ENCODE measurements around the gene LRRC4C.

LRRC4C gene

DNA sequence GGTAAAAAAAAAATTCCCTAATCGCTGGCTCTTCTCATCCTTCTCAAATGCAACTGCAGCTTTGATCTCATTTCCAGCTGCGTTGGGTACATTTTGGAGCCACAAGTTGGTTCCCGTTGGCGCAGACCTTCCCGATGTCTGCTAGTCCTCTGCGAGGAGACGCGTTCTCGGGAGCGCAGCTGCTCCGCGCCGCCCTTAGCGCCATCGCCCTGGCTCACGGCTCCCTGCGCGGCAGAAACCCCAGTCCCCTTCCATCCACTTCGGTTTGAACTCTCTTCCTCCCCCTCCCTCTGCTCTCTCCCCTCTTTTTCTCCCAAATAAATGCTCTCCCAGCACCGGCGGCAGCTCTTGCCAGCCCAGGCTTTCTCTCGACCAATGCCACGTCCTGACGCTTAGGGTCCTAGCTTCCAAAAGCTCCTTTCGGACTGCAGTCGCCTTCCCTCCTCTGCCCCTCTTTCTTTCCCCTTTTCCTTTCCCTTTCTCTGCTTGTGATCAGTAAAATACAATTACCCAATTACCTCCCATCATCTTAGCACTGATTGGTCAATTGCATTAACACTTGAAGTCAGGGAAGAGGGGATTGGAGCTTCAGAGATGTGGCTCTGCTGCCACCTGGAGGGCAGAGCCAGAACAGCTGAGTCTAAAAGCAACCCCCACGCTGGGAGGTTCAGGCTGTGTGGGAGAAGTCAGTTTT, 1165.7 kb downstream of the LRRC4C start:
- peaks cover 4% of the 10 kb centered on the region for H3K4me1 ChIP-seq (ENCODE audit: control insufficient read depth, insufficient read depth, low read length)
- H3K4me2 ChIP-seq (ENCODE audit: low read length): peak overlapping the region; percentile 84
- H3K36me3 ChIP-seq (ENCODE audit: insufficient read depth, low read length): no peaks in the 10 kb centered on the region
- no peaks in the 10 kb centered on the region for H3K9me3 ChIP-seq (replicated peaks; ENCODE audit: low read length)
- peak overlapping the region; percentile 55 for H3K4me3 ChIP-seq (ENCODE audit: low read length)
- no peaks in the 10 kb centered on the region for H3K27me3 ChIP-seq (ENCODE audit: control insufficient read depth, insufficient read depth, low read length)
- no peak overlapping the region for H3K9ac ChIP-seq (ENCODE audit: low read depth, low read length)

DNA sequence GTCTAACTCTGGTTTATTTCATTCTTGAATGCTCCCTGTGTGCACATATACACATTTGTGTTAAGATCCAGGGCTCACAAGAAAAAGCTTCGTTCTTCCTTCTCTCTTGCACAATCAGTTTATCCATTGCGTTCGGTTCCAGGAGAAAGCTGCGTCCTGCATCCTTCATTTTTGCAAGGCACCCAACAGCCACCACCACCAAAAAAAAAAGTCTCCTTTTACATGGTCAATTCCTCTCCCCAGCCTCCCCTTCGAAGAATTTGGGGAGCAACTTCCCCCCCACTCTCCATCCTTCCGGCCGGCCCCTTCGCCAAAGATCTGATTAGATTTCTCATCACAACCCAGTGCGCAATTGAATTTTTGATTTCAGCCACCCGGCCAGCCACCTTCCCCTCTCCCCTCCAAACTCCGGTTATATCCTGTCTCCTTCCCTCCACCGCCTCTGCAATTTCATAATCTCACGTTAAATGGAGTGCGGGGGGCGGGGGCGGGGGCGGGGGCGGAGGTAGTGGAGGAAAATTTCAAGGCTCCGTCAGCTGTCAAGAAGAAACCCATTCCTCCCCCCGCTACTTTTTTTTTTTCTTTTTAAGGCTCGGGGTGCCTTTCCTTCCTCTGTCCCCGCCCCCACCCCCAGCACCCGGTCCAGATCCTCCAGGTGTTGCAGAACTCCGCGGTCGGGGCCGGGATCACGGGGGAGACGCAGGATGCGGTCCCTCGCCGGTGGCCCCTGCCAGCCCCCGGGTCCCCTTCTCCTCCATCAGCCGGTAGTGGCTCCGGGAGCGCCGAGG, 1166.5 kb downstream of the LRRC4C start:
- H3K9me3 ChIP-seq (replicated peaks; ENCODE audit: low read length): no peaks in the 10 kb centered on the region
- peak overlapping the region; percentile 55 for H3K4me3 ChIP-seq (ENCODE audit: low read length)
- H3K4me1 ChIP-seq (ENCODE audit: control insufficient read depth, insufficient read depth, low read length): peaks cover 4% of the 10 kb centered on the region
- H3K4me2 ChIP-seq (ENCODE audit: low read length): peak overlapping the region; percentile 84
- no peak overlapping the region for H3K9ac ChIP-seq (ENCODE audit: low read depth, low read length)
- H3K36me3 ChIP-seq (ENCODE audit: insufficient read depth, low read length): no peaks in the 10 kb centered on the region
- no peaks in the 10 kb centered on the region for H3K27me3 ChIP-seq (ENCODE audit: control insufficient read depth, insufficient read depth, low read length)

DNA sequence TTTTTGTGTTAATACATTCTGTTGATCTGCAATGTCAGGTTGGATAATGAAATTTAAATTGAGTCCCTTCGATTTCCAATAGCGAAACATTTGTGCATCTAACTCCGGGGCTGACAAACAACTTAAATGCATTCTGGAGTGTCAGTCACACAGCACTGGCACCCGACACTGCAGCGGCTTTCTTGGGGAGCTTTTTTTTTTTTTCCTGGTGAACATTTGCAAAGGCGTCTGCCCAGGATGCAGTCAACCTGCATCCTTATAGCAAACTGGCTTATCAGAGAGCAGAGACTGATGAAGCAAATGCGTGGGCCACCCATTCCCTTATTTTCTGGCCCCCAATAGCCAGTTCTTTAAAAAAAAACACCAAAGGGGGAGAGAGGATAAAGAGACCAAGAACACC, 1167.7 kb downstream of the LRRC4C start:
- no peak overlapping the region for H3K4me3 ChIP-seq (ENCODE audit: low read length)
- no peak overlapping the region for H3K4me2 ChIP-seq (ENCODE audit: low read length)
- no peaks in the 10 kb centered on the region for H3K36me3 ChIP-seq (ENCODE audit: insufficient read depth, low read length)
- H3K4me1 ChIP-seq (ENCODE audit: control insufficient read depth, insufficient read depth, low read length): peaks cover 4% of the 10 kb centered on the region
- H3K9ac ChIP-seq (ENCODE audit: low read depth, low read length): no peak overlapping the region
- H3K27me3 ChIP-seq (ENCODE audit: control insufficient read depth, insufficient read depth, low read length): no peaks in the 10 kb centered on the region
- no peaks in the 10 kb centered on the region for H3K9me3 ChIP-seq (replicated peaks; ENCODE audit: low read length)

DNA sequence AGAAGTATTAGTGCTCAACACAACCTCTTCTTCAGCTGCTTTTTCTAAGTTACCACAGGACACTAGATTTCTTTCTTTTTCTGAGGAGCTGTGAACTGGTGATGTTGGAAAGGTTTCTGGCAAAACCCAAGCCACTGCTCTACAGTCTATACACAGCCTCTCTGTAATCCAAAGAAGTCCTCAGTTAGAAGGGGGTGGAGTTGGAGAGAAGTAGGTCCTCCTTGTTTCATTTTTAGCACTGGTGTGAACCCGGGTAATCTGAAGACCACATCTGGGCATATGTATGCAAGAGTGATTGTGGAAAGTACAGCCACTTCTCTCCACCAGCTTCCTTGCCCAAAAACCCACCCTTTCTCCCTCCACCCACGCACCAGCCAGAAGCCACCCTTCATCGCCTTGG, 1168.1 kb downstream of the LRRC4C start:
- Histone ChIP-seq H3K9me3 (replicated peaks; ENCODE audit: low read length) (no peaks in the 10 kb centered on the region), H3K4me1 (ENCODE audit: control insufficient read depth, insufficient read depth, low read length) (peaks cover 4% of the 10 kb centered on the region), H3K9ac (ENCODE audit: low read depth, low read length) (no peak overlapping the region), H3K4me2 (ENCODE audit: low read length) (no peak overlapping the region), H3K36me3 (ENCODE audit: insufficient read depth, low read length) (no peaks in the 10 kb centered on the region), H3K27me3 (ENCODE audit: control insufficient read depth, insufficient read depth, low read length) (no peaks in the 10 kb centered on the region), H3K4me3 (ENCODE audit: low read length) (no peak overlapping the region)

DNA sequence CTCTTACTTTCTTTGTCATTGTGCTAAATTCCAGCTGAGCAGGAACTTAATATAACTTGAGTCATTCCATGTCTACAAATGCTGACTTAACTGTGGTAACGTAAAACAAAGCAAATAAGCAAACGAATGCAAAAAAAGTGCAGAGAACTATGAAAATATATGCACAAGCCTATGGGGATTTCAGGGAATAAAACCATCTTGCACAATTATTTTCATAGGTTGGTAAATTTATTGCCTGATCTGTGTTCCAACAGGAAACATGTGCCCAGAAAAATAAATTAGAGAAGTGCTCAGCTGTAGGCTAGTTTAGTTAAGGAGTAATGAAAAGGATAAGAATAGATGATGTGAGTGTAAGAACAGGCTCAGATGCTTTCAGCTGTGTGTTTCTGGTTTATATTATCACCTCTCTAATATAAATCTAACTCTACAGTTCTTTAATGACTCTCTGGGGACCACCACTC, 1169.3 kb downstream of the LRRC4C start:
- H3K4me3 ChIP-seq (ENCODE audit: low read length): no peak overlapping the region

DNA sequence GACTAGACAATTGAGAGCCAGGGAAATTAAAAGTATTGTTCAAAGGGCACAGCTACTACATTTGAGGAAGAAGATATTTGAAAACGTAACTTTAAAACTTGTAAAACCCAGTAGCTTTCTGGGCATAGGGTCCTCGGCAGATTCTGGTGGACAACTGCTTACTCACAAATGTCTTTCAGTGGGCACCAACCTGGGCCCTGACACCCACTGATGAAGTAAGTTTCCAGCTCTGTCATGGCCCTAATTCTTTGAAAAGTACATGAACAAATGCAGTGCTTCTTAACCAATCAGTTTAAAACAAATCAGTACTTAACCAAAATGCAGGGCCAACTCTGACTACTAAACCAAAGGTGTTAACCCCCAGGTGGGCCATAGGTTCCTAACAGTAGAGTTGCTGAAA, 1170.1 kb downstream of the LRRC4C start:
- H3K9ac ChIP-seq (ENCODE audit: low read depth, low read length): no peak overlapping the region
- no peak overlapping the region for H3K4me3 ChIP-seq (ENCODE audit: low read length)
- H3K27me3 ChIP-seq (ENCODE audit: control insufficient read depth, insufficient read depth, low read length): no peaks in the 10 kb centered on the region
- no peaks in the 10 kb centered on the region for H3K36me3 ChIP-seq (ENCODE audit: insufficient read depth, low read length)
- H3K9me3 ChIP-seq (replicated peaks; ENCODE audit: low read length): no peaks in the 10 kb centered on the region
- peaks cover 4% of the 10 kb centered on the region for H3K4me1 ChIP-seq (ENCODE audit: control insufficient read depth, insufficient read depth, low read length)
- H3K4me2 ChIP-seq (ENCODE audit: low read length): no peak overlapping the region

More for the DNA sequence above, 1169.3 kb downstream of the LRRC4C start:
- Histone ChIP-seq H3K9ac (ENCODE audit: low read depth, low read length) (no peak overlapping the region), H3K27me3 (ENCODE audit: control insufficient read depth, insufficient read depth, low read length) (no peaks in the 10 kb centered on the region), H3K4me1 (ENCODE audit: control insufficient read depth, insufficient read depth, low read length) (peaks cover 4% of the 10 kb centered on the region), H3K9me3 (replicated peaks; ENCODE audit: low read length) (no peaks in the 10 kb centered on the region), H3K4me2 (ENCODE audit: low read length) (no peak overlapping the region), H3K36me3 (ENCODE audit: insufficient read depth, low read length) (no peaks in the 10 kb centered on the region)

DNA sequence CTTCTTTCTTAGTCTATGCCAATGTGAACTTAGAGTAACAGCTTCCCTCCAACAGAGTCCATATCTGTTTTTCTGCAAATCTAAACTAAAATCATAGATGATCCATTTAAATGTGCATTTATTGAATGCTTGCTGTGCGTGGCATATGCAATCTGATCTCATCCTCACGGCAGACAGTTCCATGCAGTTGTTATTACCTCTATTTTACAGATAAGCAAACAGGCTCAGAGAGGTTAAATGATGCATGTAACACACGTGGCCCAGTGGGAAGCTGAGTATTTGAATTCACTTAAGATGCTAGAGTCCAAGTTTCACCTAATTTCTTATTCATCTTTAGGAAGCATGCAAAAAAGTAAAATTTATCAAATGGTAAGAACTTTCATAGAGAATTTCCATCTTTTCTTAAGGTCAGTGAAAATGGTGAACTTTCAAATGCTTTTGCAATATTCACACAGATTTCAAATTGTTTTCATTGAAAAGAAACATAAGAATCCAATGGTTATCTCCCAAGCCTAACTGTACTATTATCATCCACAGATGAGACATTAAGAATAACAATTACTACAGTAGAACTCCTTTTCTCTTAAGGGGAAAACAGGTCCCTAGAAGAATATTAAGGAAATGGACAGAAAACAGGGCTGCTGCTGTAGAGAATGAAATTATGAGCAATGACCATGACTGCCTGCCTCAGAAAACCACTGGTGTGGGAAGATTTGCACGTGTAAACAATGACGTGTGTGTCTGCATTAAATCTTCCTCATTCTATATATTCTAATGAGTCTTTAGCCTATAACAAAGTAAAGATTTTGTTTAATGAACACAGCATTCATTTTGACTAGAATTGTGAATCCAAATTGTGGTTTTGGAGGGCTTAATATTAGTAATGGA, 1171.3 kb downstream of the LRRC4C start:
- Histone ChIP-seq H3K9me3 (replicated peaks; ENCODE audit: low read length) (no peaks in the 10 kb centered on the region), H3K27me3 (ENCODE audit: control insufficient read depth, insufficient read depth, low read length) (no peaks in the 10 kb centered on the region), H3K36me3 (ENCODE audit: insufficient read depth, low read length) (no peaks in the 10 kb centered on the region), H3K4me3 (ENCODE audit: low read length) (no peak overlapping the region), H3K4me1 (ENCODE audit: control insufficient read depth, insufficient read depth, low read length) (no peaks in the 10 kb centered on the region), H3K9ac (ENCODE audit: low read depth, low read length) (no peak overlapping the region), H3K4me2 (ENCODE audit: low read length) (no peak overlapping the region)

DNA sequence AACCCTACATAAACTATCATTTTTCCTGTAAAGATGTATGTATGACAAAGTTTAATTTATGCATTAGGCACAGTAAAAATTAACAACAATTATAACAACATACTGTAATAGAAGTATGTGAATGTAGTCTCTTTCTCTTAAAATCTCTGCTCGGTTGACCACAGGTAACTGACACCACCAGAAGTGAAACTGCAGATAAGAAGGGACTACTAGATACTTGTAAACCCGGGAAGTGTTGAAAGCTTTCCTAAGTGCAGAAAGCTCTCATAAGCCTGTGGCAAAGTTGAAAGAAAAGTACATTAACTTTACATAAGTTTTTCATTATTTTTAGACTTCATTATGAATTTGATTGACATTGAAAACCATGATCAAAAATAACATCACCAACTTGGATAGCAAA, 1173.3 kb downstream of the LRRC4C start:
- H3K36me3 ChIP-seq (ENCODE audit: insufficient read depth, low read length): no peaks in the 10 kb centered on the region
- H3K4me2 ChIP-seq (ENCODE audit: low read length): no peak overlapping the region
- no peaks in the 10 kb centered on the region for H3K27me3 ChIP-seq (ENCODE audit: control insufficient read depth, insufficient read depth, low read length)
- H3K4me1 ChIP-seq (ENCODE audit: control insufficient read depth, insufficient read depth, low read length): no peaks in the 10 kb centered on the region
- no peak overlapping the region for H3K4me3 ChIP-seq (ENCODE audit: low read length)
- H3K9ac ChIP-seq (ENCODE audit: low read depth, low read length): no peak overlapping the region
- no peaks in the 10 kb centered on the region for H3K9me3 ChIP-seq (replicated peaks; ENCODE audit: low read length)

DNA sequence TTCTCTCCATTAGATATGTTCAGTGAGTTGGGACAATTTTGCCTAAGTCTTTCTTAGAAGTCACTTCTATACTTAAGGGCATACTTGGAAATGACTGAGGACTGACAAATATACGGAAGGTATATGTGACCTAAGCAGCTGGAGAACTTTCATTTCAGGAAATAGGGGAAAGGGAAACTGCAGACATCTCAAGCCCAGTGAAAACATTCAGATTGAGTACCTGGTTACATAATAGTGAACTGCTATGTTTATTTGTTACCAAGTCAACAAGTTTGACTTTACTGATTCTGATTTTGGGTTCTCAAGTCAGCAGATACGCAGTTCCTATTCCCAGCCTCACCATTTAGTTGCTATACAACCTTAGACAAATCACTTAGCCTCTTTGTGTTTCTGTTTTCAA, 1173.9 kb downstream of the LRRC4C start:
- Histone ChIP-seq H3K27me3 (ENCODE audit: control insufficient read depth, insufficient read depth, low read length) (no peaks in the 10 kb centered on the region), H3K4me2 (ENCODE audit: low read length) (no peak overlapping the region), H3K4me1 (ENCODE audit: control insufficient read depth, insufficient read depth, low read length) (no peaks in the 10 kb centered on the region), H3K9me3 (replicated peaks; ENCODE audit: low read length) (no peaks in the 10 kb centered on the region), H3K9ac (ENCODE audit: low read depth, low read length) (no peak overlapping the region), H3K4me3 (ENCODE audit: low read length) (no peak overlapping the region), H3K36me3 (ENCODE audit: insufficient read depth, low read length) (no peaks in the 10 kb centered on the region)

DNA sequence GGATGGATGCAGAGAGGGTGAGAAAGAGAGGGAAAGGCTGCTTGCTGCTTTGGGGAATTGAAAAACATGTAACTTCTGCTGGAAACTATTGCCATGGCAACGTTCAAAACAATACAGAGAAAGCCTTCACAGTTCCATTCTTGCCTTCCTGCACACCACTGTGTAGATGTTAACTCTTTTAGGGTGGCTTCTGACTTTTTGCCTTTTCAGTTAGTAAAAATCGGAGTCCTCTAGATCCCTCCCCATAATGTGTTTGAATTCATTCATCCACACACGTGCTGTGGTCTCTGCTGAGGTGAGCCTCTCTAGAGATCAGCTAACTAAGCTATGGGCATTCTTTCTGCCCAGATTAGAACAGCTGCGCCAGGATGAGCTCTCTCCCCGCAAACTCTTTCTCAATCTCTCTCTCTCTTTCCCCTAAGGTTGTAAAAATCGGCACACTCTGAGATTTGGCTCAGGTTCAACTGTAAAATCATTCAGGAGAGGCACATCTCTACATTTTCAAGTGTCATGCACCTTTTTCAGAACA, 1178.3 kb downstream of the LRRC4C start:
- no peaks in the 10 kb centered on the region for H3K36me3 ChIP-seq (ENCODE audit: insufficient read depth, low read length)
- H3K4me1 ChIP-seq (ENCODE audit: control insufficient read depth, insufficient read depth, low read length): no peaks in the 10 kb centered on the region
- no peaks in the 10 kb centered on the region for H3K27me3 ChIP-seq (ENCODE audit: control insufficient read depth, insufficient read depth, low read length)
- H3K9me3 ChIP-seq (replicated peaks; ENCODE audit: low read length): no peaks in the 10 kb centered on the region
- no peak overlapping the region for H3K9ac ChIP-seq (ENCODE audit: low read depth, low read length)
- no peak overlapping the region for H3K4me2 ChIP-seq (ENCODE audit: low read length)
- no peak overlapping the region for H3K4me3 ChIP-seq (ENCODE audit: low read length)

Data from skeletal muscle satellite cell (primary cell).